ENCODE data around the gene SCAMP5. TPM values are rescaled to one million over a fixed set of nuclear protein-coding genes. Genes with fewer than 3 reads are reported as not detected.
A peak's percentile ranks its signal among the peaks of the same experiment; 100 is the strongest.

SCAMP5 gene
- total and polyA plus RNA-seq, 2 of the 13 experiments (the other 11 are each of a cell fraction or from before 2014, with no cell fraction given), result 34.3 to 49.0 TPM

DNA sequence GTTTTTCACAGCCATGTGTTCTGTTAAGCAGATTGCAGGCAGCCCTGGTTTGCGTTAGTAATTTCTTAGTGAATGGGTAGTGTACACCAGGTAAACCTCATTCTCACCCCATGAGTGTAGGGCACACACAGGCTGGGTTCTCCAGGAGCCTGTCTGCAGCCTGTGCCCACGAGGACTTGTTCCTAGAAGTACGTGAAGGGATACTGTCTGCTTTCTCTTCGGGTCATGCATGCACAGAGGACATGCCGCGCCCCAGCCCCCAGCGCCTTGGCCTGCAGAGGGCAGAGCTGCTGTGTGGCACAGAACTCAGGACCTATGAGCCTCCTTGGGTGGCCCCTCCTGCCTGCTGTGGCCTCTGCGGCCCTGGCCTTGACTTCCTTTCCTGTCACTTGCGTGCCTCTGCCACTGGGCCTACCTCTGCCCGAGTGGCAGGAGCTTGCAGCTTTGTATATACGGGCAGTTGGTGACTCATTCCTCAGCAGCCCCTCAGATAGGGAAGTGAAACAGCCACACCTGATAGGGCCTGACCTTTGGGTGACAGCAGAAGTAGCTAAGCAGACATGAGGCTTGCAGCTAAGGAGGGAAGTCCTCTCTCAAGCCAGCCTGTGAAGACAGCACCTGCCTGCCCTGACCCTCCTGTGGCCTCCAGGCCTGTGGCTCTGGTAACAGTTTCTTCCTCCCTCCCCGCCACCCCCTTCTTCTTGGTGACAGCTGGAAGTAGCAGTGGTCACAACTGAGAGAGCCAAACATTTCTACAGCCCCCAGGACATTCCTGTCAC is 47.6 kb downstream of the SCAMP5 start (continued):
- no peak for TF ChIP-seq ETV6 (CRISPR knock-in tag; conservative IDR thresholded peaks at IDR 0.05)
- TF ChIP-seq ZNF460 (CRISPR knock-in tag; IDR thresholded peaks at IDR 0.05; ENCODE audit: borderline replicate concordance), result no peak
- peak; percentile 96 for TF ChIP-seq JUND (CRISPR knock-in tag; IDR thresholded peaks at IDR 0.05)
- 0 out of 2 replicates have a peak, but pooled peaks have one; percentile 44 for TF ChIP-seq NR2C2 (CRISPR knock-in tag; IDR thresholded peaks at IDR 0.05; ENCODE audit: borderline replicate concordance)
- TF ChIP-seq EP300 (IDR thresholded peaks at IDR 0.05; ENCODE audit: low read depth in 2 of 2, low read length in 2 of 2), result peak in 1 of 2 experiments; percentile 69; a peak in 3 of 4 replicates
- no peak for TF ChIP-seq EP300 (CRISPR knock-in tag; IDR thresholded peaks at IDR 0.05; ENCODE audit: borderline replicate concordance)
- no peak for TF ChIP-seq ZNF33A (CRISPR knock-in tag; IDR thresholded peaks at IDR 0.05; ENCODE audit: borderline replicate concordance)
- TF ChIP-seq, protein P1, sequence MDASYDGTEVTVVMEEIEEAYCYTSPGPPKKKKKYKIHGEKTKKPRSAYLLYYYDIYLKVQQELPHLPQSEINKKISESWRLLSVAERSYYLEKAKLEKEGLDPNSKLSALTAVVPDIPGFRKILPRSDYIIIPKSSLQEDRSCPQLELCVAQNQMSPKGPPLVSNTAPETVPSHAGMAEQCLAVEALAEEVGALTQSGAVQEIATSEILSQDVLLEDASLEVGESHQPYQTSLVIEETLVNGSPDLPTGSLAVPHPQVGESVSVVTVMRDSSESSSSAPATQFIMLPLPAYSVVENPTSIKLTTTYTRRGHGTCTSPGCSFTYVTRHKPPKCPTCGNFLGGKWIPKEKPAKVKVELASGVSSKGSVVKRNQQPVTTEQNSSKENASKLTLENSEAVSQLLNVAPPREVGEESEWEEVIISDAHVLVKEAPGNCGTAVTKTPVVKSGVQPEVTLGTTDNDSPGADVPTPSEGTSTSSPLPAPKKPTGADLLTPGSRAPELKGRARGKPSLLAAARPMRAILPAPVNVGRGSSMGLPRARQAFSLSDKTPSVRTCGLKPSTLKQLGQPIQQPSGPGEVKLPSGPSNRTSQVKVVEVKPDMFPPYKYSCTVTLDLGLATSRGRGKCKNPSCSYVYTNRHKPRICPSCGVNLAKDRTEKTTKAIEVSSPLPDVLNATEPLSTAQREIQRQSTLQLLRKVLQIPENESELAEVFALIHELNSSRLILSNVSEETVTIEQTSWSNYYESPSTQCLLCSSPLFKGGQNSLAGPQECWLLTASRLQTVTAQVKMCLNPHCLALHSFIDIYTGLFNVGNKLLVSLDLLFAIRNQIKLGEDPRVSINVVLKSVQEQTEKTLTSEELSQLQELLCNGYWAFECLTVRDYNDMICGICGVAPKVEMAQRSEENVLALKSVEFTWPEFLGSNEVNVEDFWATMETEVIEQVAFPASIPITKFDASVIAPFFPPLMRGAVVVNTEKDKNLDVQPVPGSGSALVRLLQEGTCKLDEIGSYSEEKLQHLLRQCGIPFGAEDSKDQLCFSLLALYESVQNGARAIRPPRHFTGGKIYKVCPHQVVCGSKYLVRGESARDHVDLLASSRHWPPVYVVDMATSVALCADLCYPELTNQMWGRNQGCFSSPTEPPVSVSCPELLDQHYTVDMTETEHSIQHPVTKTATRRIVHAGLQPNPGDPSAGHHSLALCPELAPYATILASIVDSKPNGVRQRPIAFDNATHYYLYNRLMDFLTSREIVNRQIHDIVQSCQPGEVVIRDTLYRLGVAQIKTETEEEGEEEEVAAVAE (CRISPR knock-in tag; IDR thresholded peaks at IDR 0.05; ENCODE audit: borderline replicate concordance), result peak; percentile 20; the same call in 1 of the 2 replicates
- no peak for TF ChIP-seq ZEB1 (IDR thresholded peaks at IDR 0.05; ENCODE audit: insufficient replicate concordance, low read depth)
- TF ChIP-seq NCOA5 (CRISPR knock-in tag; IDR thresholded peaks at IDR 0.05), result no peak
- TF ChIP-seq SETDB1 (CRISPR knock-in tag; IDR thresholded peaks at IDR 0.05; ENCODE audit: borderline replicate concordance), result no peak
- no peak for TF ChIP-seq BRCA1 (CRISPR knock-in tag; IDR thresholded peaks at IDR 0.05)
- no peak; the same call in 1 of the 2 replicates for TF ChIP-seq SMAD3 (CRISPR knock-in tag; IDR thresholded peaks at IDR 0.05)
- no peak for TF ChIP-seq ZIK1 (CRISPR knock-in tag; IDR thresholded peaks at IDR 0.05; ENCODE audit: borderline replicate concordance, low read depth)
- TF ChIP-seq CBX5 (CRISPR knock-in tag; IDR thresholded peaks at IDR 0.05; ENCODE audit: borderline replicate concordance), result peak; percentile 95; the same call in 1 of the 2 replicates
- 0 out of 2 replicates have a peak, but pooled peaks have one; percentile 40 for TF ChIP-seq MTA1 (CRISPR knock-in tag; IDR thresholded peaks at IDR 0.05; ENCODE audit: borderline replicate concordance)
- 0 out of 2 replicates have a peak, but pooled peaks have one; percentile 28 for TF ChIP-seq ZNF451 (CRISPR knock-in tag; IDR thresholded peaks at IDR 0.05)
- TF ChIP-seq NBN (conservative IDR thresholded peaks at IDR 0.05), result no peak
- TF ChIP-seq MAF1 (CRISPR knock-in tag; IDR thresholded peaks at IDR 0.05; ENCODE audit: borderline replicate concordance), result no peak
- no peak for TF ChIP-seq PRPF4 (IDR thresholded peaks at IDR 0.05; ENCODE audit: low read depth, low read length, poor library complexity, severe bottlenecking)
- peak; percentile 90 for TF ChIP-seq RXRB (CRISPR knock-in tag; IDR thresholded peaks at IDR 0.05; ENCODE audit: borderline replicate concordance)
- no peak for TF ChIP-seq ZFP90 (CRISPR knock-in tag; IDR thresholded peaks at IDR 0.05; ENCODE audit: borderline replicate concordance)
- no peak for TF ChIP-seq FOXO4 (CRISPR knock-in tag; conservative IDR thresholded peaks at IDR 0.05)
- peak; percentile 67 for TF ChIP-seq ZNF878 (CRISPR knock-in tag; IDR thresholded peaks at IDR 0.05)
- TF ChIP-seq GATA4 (IDR thresholded peaks at IDR 0.05; ENCODE audit: borderline replicate concordance, low read depth), result peak; percentile 47; the same call in 1 of the 2 replicates

All from HepG2 (cell line).